GM08714 (cell line): ENCODE results near the gene RAC3.
"Not testable (repeated sequence)": the region's sequence is repeated elsewhere in the genome, so short reads cannot be mapped to it uniquely, and the experiment has no call there.

Experiments used
- H3K4me3 ChIP-seq: fragments of 200-500 bp; sonication (Bioruptor generic); 2 replicates; pipeline ENCODE4 v1.5.1; 2014; ENCODE audit warnings: mild to moderate bottlenecking, low read length, inconsistent platforms
- ZNF274 ChIP-seq: IDR thresholded peaks from 2 replicates; pipeline ENCODE4 v1.6.1; 2012; ENCODE audit warnings: mild to moderate bottlenecking, low read depth, low read length

RAC3 gene

GRCh38 chr17:82034371-82035011 is 3.0 kb downstream of the RAC3 start:
- TF ChIP-seq ZNF274 = no peak
- H3K4me3 ChIP-seq = no peak overlapping the region

- no peak overlapping the region for H3K4me3 ChIP-seq
- no peak for TF ChIP-seq ZNF274
These were observed 4.0 kb downstream of the RAC3 start for GRCh38 chr17:82035488-82035887.

- no peak overlapping the region; the same call in 1 of the 2 replicates for H3K4me3 ChIP-seq
- no peak for TF ChIP-seq ZNF274
These were observed 4.6 kb downstream of the RAC3 start for GRCh38 chr17:82035956-82036633.

DNA sequence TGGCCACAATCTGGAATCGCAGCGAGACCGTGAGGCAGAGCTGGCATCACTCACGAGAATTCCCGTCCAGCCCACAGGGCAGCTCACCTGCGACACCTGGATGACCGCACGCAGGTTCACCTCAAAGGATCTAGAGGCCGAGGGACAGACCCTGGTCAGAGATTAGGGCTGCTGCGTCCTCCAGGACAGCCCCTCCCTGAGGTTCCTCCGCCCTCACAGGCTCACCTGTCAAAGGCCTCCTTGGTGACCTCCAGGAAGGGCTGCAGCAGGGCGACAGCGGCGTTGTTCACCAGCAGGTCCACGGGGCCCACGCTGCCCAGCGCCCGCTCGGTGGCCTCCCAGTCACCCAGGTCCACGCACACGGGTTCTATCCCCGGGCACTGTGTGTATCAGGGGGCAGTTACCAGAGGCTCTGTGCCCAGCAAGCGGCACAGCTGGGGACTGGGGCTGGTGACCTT is 5.2 kb downstream of the RAC3 start:
- peak overlapping the region; percentile 66; the same call in 1 of the 2 replicates for H3K4me3 ChIP-seq
- TF ChIP-seq ZNF274 = no peak

- no peak for TF ChIP-seq ZNF274
- H3K4me3 ChIP-seq = peak within 1 kb of the TSS; percentile 66; the same call in 1 of the 2 replicates
These were observed 5.8 kb downstream of the RAC3 start, which contains the start of gene DCXR for GRCh38 chr17:82037092-82037888. TSS of gene DCXR (minus strand) at chr17:82037697. CDS start at chr17:82037682, 15 bp downstream.

DNA sequence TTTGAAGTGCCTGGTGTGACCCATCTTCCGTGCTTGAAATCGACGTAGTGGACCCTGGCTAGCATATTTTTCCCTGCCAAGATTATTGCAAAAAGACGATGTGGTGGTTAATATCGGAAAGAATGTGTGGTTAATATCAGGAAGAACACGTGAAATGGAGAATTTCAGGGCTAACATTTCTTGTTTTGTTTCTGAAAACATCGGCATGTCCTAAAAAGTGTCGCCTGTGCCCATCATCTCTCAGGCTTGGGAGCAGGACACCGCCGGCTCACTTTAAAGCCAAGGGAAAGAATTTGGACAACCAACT is 6.4 kb downstream of the RAC3 start:
- no peak for TF ChIP-seq ZNF274
- peak overlapping the region; percentile 36; the same call in 1 of the 2 replicates for H3K4me3 ChIP-seq

DNA sequence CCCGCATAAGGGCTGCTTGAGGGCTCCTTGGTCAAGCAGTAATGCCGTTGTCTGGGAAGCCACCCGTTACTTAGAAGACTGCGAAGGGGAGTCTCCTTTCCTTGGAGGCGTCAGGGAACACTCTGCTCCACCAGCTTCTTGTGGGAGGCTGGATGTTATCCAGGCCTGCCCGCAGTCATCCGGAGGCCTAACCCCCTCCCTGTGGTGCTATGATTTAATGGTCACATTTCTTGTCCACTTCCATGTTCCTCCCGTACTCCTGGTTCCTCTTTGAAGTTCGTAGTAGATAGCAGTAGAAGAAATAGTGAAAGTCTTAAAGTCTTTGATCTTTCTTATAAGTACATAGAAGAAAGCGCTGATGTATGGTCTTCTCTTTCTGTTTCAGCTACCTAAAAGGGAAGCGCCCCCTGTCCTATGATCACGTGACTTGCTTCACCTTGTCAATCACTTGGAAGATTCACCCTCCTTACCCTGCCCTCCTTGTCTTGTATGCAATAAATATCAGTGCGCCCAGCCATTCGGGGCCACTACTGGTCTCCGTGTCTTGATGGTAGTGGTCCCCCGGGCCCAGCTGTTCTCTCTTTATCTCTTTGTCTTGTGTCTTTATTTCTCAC is 7.4 kb downstream of the RAC3 start:
- H3K4me3 ChIP-seq = not testable (repeated sequence)

- H3K4me3 ChIP-seq = no peak overlapping the region
- TF ChIP-seq ZNF274 = no peak
These were observed 8.3 kb downstream of the RAC3 start for GRCh38 chr17:82039695-82040299.

DNA sequence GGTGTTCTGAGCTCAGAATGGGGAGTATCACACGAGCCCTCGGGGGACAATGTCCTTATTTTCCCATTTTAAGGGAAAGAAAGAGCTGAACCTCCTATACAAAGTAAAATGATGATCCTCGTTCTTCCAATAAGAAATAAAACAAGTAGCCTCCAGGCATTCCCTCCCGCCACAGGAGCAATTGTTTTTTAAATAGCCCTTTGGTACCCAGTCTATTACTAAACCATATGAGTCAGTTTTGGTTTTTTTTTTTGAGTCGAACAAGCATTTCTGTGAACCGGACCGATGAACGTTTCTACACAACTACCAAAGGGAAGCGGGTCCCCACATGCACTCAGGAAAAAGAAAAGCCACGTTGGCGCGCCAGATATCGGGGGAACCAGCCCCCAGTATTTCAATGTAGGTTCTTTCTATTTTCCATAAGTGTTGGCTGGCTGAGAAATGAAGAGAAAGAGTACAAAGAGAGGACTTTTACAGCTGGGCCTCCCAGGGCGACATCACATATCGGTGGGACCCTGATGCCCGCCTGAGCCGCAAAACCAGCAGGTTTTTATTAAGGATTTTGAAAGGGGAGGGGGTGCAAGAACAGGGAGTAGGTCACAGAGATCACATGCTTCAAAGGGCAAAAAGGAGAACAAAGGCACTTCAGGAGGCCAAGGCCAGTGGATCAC is 9.8 kb downstream of the RAC3 start:
- no peak for TF ChIP-seq ZNF274

GRCh38 chr17:82042649-82043048 is 11.2 kb downstream of the RAC3 start:
- no peak for TF ChIP-seq ZNF274
- H3K4me3 ChIP-seq = no peak overlapping the region

More for the DNA sequence above, 9.8 kb downstream of the RAC3 start:
- H3K4me3 ChIP-seq = no peak overlapping the region

- no peak overlapping the region for H3K4me3 ChIP-seq
- TF ChIP-seq ZNF274 = no peak
These were observed 12.0 kb downstream of the RAC3 start for GRCh38 chr17:82043507-82043906.

GRCh38 chr17:82045936-82046484 is 14.5 kb downstream of the RAC3 start:
- no peak overlapping the region for H3K4me3 ChIP-seq
- TF ChIP-seq ZNF274 = no peak

- no peak for TF ChIP-seq ZNF274
- no peak overlapping the region for H3K4me3 ChIP-seq
These were observed 15.4 kb downstream of the RAC3 start for GRCh38 chr17:82046903-82047302.
